Activated T-helper 1 cell treated with anti-CD3 and anti-CD28 coated beads, Interleukin-12 subunit alpha, Interleukin-12 subunit beta, Interleukin-2, Interleukin-4 antibody, amounts not matched to agents 30 ng/mL and 10 ng/mL and 1 ng/mL, durations not matched to agents 14 hours and 24 hours and 36 hours (primary cell): ENCODE measurements around the gene DGKE. TPM values are rescaled to one million over a fixed set of nuclear protein-coding genes. Genes with fewer than 3 reads are reported as not detected.
A peak's percentile ranks its signal among the peaks of the same experiment; 100 is the strongest.

ENCODE experiments used
- DNase-seq: peaks from one replicate; pipeline ENCODE4 v3.0.0; 2021; ENCODE audit warnings: low spot score
- H3K27ac Mint-ChIP-seq: one replicate; pipeline ENCODE4 v1.8.0; 2021; ENCODE audit warnings: mild to moderate bottlenecking, mixed read lengths
- H3K27me3 Mint-ChIP-seq: one replicate; pipeline ENCODE4 v1.8.0; 2022; ENCODE audit warnings: mild to moderate bottlenecking, moderate library complexity, mixed read lengths; ENCODE audit not compliant: insufficient read depth
- H3K36me3 Mint-ChIP-seq: one replicate; pipeline ENCODE4 v1.8.0; 2021; ENCODE audit warnings: low read depth, mixed read lengths
- H3K4me1 Mint-ChIP-seq: one replicate; pipeline ENCODE4 v1.8.0; 2021; ENCODE audit warnings: low read depth, mixed read lengths
- H3K4me3 Mint-ChIP-seq: one replicate; pipeline ENCODE4 v1.8.0; 2021; ENCODE audit warnings: mild to moderate bottlenecking, moderate library complexity, mixed read lengths
- H3K9me3 Mint-ChIP-seq: one replicate; pipeline ENCODE4 v1.8.0; 2021; ENCODE audit warnings: mixed read lengths
- intact Hi-C: fragments of 100-400 bp; cut with micrococcal nuclease; formaldehyde crosslinking; loops from one replicate; pipeline ENCODE4 v1.15.1; 2024
- total RNA-seq: library from RNA; stranded (reverse); gene quantifications from 2 replicates; pipeline ENCODE4 v1.2.3, GENCODE V29; 2022

DGKE gene
- total RNA-seq, 1 donor from 2014 or later: 31.8 TPM

GRCh38 chr17:56819431-56820145, 14.4 kb upstream of the DGKE start:
- Mint-ChIP-seq H3K9me3 (no peaks in the 10 kb centered on the region), H3K4me1 (peaks cover 7% of the 10 kb centered on the region), H3K36me3 (peaks cover 2% of the 10 kb centered on the region), H3K27me3 (peaks cover 6% of the 10 kb centered on the region), H3K27ac (no peak overlapping the region), H3K4me3 (no peak overlapping the region)
- DNase-seq: peak; percentile 62
- intact Hi-C loops: loop anchor here (1.0 kb wide), 3 partner anchors 14 to 142 kb away; partner anchors contain the start of genes C17orf67 and COIL

GRCh38 chr17:56820207-56820606, 13.7 kb upstream of the DGKE start:
- Mint-ChIP-seq H3K27me3 (peaks cover 6% of the 10 kb centered on the region), H3K36me3 (peaks cover 3% of the 10 kb centered on the region), H3K4me3 (no peak overlapping the region), H3K27ac (no peak overlapping the region), H3K9me3 (no peaks in the 10 kb centered on the region), H3K4me1 (peaks cover 7% of the 10 kb centered on the region)
- no peak for DNase-seq
- intact Hi-C loops: no loop called here

- Mint-ChIP-seq H3K4me3 (no peak overlapping the region), H3K27ac (no peak overlapping the region), H3K9me3 (no peaks in the 10 kb centered on the region), H3K4me1 (peaks cover 7% of the 10 kb centered on the region), H3K27me3 (peaks cover 4% of the 10 kb centered on the region), H3K36me3 (peaks cover 3% of the 10 kb centered on the region)
- intact Hi-C loops: no loop called here
- no peak for DNase-seq
Measured at GRCh38 chr17:56821847-56822534, 12.0 kb upstream of the DGKE start.

- Mint-ChIP-seq H3K27me3 (peaks cover 4% of the 10 kb centered on the region), H3K4me1 (peaks cover 7% of the 10 kb centered on the region), H3K27ac (no peak overlapping the region), H3K4me3 (no peak overlapping the region), H3K36me3 (peaks cover 3% of the 10 kb centered on the region), H3K9me3 (no peaks in the 10 kb centered on the region)
- intact Hi-C loops: no loop called here
- DNase-seq: no peak
Measured at GRCh38 chr17:56822725-56823124, 11.2 kb upstream of the DGKE start.

- intact Hi-C loops: no loop called here
- peaks cover 5% of the 10 kb centered on the region for H3K36me3 Mint-ChIP-seq
- no peaks in the 10 kb centered on the region for H3K9me3 Mint-ChIP-seq
- no peak overlapping the region for H3K27ac Mint-ChIP-seq
- no peak overlapping the region for H3K4me3 Mint-ChIP-seq
- no peak for DNase-seq
- H3K27me3 Mint-ChIP-seq: peaks cover 3% of the 10 kb centered on the region
- H3K4me1 Mint-ChIP-seq: peaks cover 7% of the 10 kb centered on the region
Measured at GRCh38 chr17:56823848-56824247, 10.1 kb upstream of the DGKE start.

- intact Hi-C loops: no loop called here
- Mint-ChIP-seq H3K4me1 (peaks cover 5% of the 10 kb centered on the region), H3K27me3 (no peaks in the 10 kb centered on the region), H3K4me3 (no peak overlapping the region), H3K9me3 (no peaks in the 10 kb centered on the region), H3K27ac (no peak overlapping the region), H3K36me3 (peaks cover 5% of the 10 kb centered on the region)
- DNase-seq: no peak
Measured at GRCh38 chr17:56824503-56824902, 9.4 kb upstream of the DGKE start.

GRCh38 chr17:56826611-56827414, 7.1 kb upstream of the DGKE start:
- peaks cover 10% of the 10 kb centered on the region for H3K36me3 Mint-ChIP-seq
- H3K4me1 Mint-ChIP-seq: peaks cover 13% of the 10 kb centered on the region
- H3K27ac Mint-ChIP-seq: no peak overlapping the region
- no peaks in the 10 kb centered on the region for H3K27me3 Mint-ChIP-seq
- no peak for DNase-seq
- H3K4me3 Mint-ChIP-seq: no peak overlapping the region
- H3K9me3 Mint-ChIP-seq: no peaks in the 10 kb centered on the region
- intact Hi-C loops: no loop called here

GRCh38 chr17:56830726-56831368, 3.1 kb upstream of the DGKE start:
- intact Hi-C loops: loop anchor here (5.0 to 10.0 kb wide), 4 partner anchors 611 to 1409 kb away; partner anchors contain the start of genes MMD, MRPS23 and SRSF1
- H3K4me1 Mint-ChIP-seq: peaks cover 36% of the 10 kb centered on the region

GRCh38 chr17:56831369-56832095, 2.4 kb upstream of the DGKE start:
- Mint-ChIP-seq H3K9me3 (no peaks in the 10 kb centered on the region), H3K27me3 (no peaks in the 10 kb centered on the region), H3K4me3 (peak overlapping the region; percentile 90), H3K4me1 (peaks cover 41% of the 10 kb centered on the region), H3K36me3 (peaks cover 16% of the 10 kb centered on the region), H3K27ac (no peak overlapping the region)
- intact Hi-C loops: loop anchor here (5.0 to 10.0 kb wide), 4 partner anchors 611 to 1409 kb away; partner anchors contain the start of genes MMD, MRPS23 and SRSF1
- DNase-seq: no peak

More at GRCh38 chr17:56830726-56831368, 3.1 kb upstream of the DGKE start:
- Mint-ChIP-seq H3K4me3 (peak overlapping the region; percentile 90), H3K36me3 (peaks cover 14% of the 10 kb centered on the region), H3K27ac (no peak overlapping the region), H3K27me3 (no peaks in the 10 kb centered on the region), H3K9me3 (no peaks in the 10 kb centered on the region)
- no peak for DNase-seq

- intact Hi-C loops: loop anchor here (5.0 to 10.0 kb wide), 4 partner anchors 610 to 1410 kb away; partner anchors contain the start of genes MMD, MRPS23 and SRSF1
- Mint-ChIP-seq H3K9me3 (no peaks in the 10 kb centered on the region), H3K4me3 (peak overlapping the region; percentile 90), H3K27me3 (no peaks in the 10 kb centered on the region), H3K27ac (peak overlapping the region; percentile 4), H3K36me3 (peaks cover 24% of the 10 kb centered on the region), H3K4me1 (peaks cover 50% of the 10 kb centered on the region)
- no peak for DNase-seq
Measured at GRCh38 chr17:56832446-56832845, 1.5 kb upstream of the DGKE start.

- H3K27me3 Mint-ChIP-seq: no peaks in the 10 kb centered on the region
- peak; percentile 61 for DNase-seq
- intact Hi-C loops: loop anchor here (1.0 to 10.0 kb wide), 7 partner anchors 14 to 1411 kb away; partner anchors contain the start of genes MMD, MRPS23, SCPEP1 and SRSF1
- H3K36me3 Mint-ChIP-seq: peaks cover 27% of the 10 kb centered on the region
- no peaks in the 10 kb centered on the region for H3K9me3 Mint-ChIP-seq
- H3K27ac Mint-ChIP-seq: peak overlapping the region; percentile 80
- H3K4me3 Mint-ChIP-seq: peak overlapping the region; percentile 90
- H3K4me1 Mint-ChIP-seq: peaks cover 58% of the 10 kb centered on the region
Measured at GRCh38 chr17:56833057-56833808, 718 bp upstream of the DGKE start.
